Measurements from ENCODE around the gene DBX2.
"Not testable (repeated sequence)": the region's sequence is repeated elsewhere in the genome, so short reads cannot be mapped to it uniquely, and the experiment has no call there.

DBX2 gene
- 0 reads per million in 2 donors for total RNA-seq

DNA sequence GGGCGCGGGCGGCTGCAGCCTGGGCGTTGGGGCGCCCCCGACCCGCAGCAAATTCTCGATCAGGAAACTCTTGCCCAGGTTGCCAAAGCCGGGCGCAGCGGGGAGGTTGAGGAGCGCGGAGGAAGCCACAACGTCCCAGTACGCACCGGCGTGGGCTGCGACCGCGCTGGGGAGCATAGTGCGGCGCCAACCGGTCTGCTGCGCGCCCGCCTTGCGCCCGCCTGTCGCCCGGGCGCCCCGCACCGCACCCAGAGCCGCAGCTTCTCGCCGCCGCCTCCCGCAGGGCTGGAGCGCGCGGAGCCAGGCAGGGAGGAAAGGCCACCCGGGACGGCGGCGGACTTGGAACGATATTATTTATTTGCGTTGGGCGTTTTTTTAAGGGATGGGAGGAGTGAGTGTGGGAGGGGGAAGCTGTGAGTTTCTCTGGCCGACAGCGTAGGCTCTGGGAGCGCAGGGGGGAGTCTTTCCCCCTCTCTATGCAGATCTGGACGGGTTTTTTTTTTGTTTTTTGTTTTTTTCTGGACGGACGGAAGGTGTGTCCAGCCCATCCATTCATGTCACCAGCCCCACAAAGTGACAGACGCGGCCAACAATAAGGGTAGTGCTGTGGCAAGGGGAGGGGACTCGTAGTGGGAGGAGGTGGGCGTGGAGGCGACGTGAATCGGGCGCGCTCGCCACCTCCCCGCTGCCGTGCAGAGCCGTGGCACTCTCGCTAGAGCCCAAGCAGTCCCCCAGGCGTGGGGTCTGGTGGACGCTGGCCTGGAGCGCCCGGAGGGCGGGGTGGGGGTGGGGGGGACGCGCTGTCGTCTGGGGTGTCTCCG, at the start of gene DBX2:
DBX2 (minus strand) TSS at position 349 of the 821 bp plus-strand sequence; CDS start at position 177, 172 bp downstream.
- peak in 1 of 5 experiments; percentile 27 for DNase-seq

DNA sequence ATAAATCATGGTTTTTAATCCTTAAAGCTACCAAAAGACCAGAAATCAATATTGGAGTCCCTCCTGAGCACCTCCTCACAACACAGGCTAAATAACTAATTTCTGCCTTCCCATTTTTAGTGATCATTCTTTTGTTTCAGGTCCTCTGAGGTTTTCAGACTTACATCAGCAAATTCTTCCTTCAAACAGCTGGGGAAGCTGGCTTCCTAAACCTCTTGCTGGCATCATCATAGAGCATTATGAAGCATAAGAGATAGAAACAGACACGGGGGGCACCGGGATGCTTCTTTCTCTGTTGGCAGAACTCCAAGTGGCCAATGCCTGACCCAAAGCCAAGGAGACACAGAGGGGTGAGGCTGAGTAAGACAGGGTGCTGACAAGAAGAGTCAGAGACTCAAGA, 47.9 kb upstream of the DBX2 start:
- DNase-seq = no peak

DNA sequence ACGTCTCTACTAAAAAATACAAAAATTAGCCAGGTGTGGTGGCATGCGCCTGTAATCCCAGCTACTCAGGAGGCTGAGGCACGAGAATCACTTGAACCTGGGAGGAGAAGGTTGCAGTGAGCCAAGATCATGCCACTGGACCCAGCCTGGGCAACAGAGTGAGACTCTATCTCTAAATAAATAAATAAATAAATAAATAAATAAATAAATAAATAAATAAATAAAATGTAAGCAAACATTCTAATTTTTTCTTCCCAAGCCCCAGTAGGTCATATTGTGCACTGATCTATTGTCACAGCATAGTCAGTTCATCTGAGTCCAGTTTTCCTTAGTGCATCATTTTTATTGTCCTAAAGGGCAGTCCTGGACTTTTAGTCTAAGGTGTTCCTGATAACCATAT, 44.5 kb upstream of the DBX2 start:
- not testable (repeated sequence) for DNase-seq

DNA sequence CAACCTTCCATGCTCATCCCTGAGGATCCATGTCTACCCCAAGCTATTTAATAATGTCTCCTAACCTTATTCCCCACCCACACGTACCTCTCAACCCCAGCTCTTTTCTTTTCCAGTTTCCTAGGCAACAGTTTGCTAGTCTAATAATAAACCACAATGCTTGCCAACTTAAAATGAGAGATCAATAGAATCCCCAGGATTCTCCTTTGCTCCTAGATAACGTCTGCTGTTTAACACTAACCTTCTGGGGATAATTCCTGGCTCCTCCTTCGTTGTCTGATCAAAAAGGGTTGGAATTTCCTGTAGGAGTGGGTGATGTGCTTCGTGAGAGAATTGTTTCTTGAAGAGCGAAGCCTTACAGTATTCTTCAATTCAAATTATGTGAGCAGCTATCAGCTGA, 42.2 kb upstream of the DBX2 start:
- no peak for DNase-seq

DNA sequence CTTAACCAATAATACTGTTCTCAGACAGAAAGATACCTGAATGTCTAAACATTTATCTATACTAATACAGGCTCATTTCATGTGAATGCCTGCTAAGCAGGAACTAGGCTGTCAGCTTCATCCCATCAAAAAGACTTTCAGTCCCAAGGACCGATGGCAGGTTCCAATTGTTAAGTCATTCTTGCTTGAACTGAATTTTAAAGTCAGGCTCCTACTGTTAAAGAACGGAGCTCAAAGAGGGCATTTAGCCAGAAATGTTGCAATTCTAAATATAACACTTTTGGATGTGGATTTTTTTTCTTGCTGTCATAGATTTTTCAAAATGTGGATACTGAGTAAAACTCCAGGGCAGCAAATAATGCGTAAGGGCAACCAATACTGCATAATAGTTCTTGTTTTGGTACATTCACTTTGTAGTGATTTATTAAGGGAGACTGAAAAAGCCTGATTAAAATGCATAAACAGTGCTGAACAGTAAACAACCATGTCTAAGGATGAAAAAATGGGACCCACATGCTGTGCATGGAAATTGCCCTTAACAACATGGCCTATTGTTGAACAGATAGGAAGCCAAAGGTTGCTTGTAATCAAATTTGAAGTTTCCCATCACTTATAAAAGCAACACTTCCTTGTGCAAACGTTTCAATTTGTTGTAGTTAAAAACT, 38.6 kb upstream of the DBX2 start:
- no peak for DNase-seq

DNA sequence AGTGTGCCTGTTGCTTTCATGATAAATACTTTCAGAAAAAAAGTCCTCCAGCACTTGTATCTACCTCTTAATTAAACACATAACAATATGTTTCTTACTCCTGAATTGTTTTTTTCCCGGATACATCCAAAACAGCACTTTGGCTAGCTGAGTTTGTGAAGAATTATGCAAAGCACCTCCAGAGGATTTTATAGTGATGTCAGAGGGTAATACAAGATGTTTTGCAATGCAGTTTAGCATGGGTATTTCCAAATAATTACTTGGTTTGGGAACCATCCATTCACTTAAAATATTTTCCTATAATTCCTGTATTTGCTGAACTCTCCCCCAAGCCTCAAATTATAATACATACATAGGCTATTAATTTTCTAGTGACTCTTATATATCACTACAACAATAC, 37.7 kb upstream of the DBX2 start:
- DNase-seq = no peak

DNA sequence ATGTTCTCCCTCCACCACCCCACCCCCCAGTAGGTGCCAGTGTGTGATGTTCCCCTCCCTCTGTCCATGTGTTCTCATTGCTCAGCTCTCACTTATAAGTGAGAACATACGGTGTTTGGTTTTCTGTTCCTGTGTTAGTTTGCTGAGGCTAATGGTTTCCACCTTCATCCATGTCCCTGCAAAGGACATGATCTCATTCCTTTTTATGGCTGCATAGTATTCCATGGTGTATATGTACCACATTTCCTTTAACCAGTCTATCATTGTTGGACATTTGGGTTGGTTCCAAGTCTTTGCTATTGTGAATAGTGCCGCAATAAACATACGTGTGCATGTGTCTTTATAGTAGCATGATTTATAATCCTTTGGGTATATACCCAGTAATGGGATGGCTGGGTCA, 33.3 kb upstream of the DBX2 start:
- not testable (repeated sequence) for DNase-seq

DNA sequence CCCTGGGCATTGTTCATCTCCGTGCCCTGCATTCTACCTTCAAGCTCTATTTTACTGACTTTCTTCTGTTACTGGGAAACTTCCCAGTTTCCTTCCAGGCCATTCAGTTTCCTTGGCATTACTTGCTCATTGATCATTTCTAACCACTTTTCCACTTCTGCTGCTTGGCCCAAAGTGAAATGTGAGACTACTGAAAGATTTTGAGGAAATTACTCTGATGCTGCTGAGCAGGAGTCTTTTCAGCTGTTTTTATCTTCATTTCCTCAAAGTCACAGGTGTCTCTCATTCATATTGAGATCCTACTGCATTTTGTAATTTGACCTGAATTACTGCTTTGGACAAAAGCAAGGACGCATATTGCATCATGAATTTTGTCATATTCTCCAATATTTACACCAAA, 26.4 kb upstream of the DBX2 start:
- no peak for DNase-seq

DNA sequence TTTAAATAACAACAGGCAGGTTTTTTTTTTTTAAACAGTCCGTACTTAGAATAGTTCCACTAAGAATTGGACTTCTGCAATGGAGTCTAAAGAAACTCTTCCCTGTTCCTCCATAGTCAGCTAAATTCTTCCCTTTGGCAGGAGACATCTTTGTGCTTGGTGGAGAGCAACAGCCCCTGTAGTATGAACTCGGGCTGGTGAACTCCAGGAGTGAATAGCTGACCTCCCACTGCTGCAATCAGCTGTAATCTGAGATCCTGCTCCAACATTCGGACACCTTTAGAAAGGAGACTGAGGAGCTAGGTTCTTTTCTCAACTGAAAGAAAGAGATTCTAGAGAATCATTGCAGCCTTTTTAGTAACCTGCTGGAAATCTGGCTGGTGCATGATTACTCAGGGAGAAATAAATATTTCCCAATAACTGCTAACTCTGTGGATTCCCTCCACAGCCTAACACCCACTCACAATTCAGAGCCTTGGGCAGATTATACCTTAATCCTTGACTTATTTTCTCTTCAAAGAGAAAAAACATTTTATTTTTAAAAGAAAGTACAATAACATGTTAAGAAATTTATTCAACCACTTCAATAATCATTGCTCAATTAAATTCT, 25.6 kb upstream of the DBX2 start:
- no peak for DNase-seq

DNA sequence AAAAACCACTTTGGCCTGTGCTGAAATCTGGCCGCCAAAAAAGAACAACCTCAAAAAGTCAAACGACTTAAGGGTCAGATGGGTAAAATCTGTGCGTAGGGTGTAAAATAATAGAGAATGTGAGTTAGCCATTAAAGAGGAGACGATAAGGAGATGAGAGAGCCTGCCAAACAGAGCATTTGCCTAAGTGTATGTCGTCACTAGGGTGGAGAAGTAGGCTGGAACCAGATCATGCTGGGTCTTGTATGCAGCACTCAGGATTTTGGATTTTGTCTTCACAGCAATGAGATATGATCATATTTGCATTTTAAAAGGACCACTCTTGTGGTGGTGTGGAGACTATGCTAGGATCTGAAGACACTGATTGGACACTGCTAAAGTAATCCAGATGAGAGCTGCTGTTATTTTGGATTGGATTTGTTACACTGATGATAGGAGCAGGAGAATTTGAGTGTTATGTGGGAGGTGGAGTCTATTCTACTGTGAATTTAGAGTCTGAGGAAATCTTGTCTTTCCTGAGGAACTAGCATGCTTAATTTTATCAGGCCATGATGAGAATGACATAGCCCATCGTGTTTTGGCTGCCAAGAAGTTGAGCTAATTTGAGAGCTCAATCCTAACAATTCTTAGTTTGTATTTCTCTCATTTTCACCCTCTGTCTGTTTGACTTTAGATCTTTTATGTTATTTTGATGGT, 24.8 kb upstream of the DBX2 start:
- no peak for DNase-seq

DNA sequence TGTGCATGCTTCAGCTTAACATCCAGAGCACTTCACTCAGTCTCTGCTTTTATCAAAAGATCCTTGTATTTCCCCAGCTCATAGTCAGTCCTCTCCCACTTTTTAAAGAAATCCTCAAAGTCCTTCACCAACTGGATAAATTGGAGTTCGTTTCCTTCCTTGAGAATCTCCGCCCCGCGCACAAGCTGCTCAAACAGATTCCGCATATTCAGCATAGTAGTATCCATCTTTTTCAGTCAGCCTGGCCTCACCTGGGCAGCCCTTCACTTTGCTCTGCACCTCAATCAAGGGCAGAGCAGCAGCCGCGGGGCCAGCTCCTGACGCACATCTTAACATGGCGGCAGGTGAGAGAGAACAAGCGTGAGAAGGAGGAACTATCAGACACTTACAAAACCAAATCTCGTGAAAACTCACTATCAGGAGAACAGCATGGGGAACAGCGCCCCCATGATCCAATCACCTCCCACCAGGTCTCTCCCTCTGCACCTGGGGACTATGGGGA, 14.3 kb upstream of the DBX2 start:
- DNase-seq = no peak

DNA sequence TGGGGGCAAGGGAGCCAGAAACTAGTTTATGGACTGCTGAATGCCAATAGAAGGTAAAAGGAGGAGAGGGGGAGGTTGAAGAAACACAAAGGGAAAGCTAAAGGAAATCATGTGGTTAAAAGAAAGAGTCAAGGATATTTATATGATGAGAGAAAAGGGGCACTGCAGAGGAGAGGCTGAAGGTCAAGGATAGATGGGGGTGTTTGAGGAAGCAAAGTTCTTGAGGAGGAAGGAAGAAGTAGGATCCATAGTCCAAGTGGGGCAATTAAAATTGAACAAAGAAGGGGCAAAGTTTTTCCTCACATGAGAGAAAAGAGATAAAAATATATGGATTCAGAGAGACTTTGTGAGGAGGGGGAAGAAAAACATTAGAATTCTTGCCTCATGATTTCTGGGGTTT, 10.1 kb upstream of the DBX2 start:
- DNase-seq = no peak

DNA sequence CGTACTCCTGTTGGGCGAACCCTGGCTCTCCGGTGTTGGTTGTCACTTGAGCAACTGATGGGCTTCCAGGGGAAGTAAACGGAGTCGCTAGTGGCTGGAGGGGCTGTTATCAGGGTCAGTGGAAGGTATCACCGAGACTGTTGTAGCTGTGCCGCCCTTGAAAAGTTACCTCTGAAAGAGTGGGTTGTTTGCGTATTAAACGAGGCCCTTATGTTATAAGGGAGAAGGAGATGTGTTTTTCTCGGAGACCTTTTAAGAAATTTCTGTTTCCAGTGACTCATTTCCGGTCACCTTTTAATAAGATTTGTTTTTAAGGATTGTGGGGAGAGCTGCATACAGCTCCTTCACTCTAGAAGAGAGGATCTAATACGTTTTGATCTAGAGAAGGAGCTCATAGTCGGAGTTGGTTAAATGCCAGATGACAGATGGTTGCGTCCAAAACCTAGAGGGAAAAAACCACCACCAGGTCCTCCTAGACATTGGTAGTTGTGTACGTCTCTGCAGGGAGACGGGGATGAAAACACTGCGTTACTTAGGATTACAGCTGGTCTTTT, 750 bp upstream of the DBX2 start:
- DNase-seq = no peak

DNA sequence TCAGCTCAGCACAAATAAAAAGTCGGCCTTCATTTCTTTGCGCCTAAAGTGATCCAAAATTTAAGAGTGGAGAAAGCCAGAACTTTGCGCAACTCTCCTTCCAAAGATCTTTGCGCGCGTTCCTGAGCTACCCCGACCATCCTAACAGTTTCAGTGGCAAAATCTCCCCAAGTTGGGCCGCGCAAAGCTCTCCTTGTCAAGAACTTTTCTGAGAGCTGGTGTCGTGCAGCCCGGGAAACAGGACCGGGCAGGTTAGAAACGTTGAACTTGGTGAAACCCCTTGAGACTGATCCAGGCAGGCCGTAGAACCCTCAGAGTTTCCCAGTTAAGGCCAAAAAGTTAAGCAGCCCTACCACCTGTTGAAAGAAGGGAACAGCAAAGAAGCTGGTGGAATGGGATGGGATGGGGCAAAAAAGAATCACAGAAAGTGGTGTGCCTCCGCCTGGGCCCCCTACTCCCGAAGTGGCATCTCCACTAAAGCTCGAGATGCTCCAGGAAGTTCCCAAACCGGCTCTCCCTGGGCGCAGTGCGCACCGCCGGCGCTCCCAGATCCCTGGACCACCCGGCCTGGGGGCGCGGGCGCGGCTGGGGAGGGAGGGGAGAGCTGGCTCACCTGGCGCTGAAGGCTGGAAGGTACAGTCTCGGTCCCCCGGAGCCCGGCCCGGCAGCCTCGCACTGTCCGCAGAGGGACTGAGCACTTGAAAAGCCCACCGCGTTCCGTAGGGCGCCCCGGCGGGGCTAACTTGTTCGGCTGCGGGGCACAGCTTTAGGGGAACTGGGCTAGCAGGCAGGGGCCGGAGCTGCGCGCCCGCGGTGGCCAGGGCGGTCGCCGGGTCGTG, 768 bp downstream of the DBX2 start:
- DNase-seq = peak in 1 of 5 experiments; percentile 2

DNA sequence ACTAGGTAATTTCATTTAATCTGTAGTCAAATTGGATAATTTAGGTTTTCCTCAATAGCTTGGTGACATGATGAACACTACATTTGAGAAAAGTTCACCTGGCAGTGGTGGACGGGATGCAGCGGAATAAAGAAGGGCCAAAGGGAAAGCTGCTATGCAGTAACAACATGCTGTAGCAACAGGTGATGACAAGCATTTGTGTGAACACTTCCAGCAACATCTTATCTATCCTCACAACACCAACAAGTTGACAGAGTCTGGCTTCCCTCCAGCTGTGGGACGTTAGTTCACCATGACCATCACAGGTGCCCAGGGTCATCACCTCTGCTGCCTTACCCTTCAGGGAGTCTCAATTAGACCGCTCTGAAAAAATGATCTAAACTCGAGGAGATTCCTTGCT, 8.3 kb downstream of the DBX2 start:
- no peak for DNase-seq

DNA sequence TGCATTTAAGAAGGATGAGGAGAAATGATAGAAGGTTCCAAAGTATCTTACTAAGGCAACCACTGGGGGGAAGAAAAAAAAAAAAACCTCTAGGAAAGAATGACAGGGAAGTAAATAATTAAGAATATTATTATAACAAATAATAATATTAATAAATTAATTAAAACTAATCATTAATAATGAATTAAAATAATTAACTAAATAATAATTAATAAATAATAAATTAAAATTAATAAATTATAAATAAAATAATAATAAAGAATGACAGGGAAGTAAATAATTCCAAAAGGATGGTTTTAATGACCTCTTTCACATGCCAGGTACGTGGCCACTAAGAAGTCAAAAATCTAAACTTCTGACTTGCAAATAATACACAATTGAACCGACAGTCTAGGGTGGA, 9.9 kb downstream of the DBX2 start:
- DNase-seq = no peak

DNA sequence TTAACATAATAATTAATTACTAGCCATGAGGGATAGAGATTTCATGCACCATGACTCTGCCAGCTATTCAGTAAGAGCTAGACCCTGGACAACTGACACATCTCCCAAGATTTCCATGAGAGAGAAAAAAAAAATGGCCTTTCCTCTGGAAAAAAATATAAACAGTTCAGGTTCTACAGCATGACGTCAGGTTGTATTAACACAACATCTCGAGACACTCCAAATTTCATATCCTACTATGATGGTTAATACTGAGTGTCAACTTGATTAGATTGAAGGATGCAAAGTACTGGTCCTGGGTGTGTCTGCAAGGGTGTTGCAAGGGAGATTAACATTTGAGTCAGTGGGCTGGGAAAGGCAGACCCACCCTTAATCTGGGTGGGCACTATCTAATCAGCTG, 11.1 kb downstream of the DBX2 start:
- no peak for DNase-seq

DNA sequence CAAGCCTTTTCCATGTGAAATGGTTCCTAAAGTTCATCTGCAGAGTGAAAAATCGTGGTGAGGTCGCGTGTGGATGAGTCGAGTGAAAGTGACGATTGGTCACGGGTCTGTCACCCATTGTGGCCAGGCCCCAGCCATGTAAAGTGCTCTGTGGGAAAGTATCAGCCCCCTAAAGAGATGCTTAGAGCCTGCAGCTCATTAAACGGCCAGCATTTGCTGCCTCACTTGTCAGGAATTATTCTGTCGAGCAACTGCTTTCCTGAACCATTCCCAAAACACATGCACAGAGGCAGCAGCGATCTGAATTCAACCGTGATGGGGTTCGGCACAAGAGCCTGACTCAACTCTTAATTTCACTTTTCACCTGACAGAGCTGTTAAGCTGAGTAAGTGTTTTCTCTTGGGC, 16.0 kb downstream of the DBX2 start:
- DNase-seq = no peak

DNA sequence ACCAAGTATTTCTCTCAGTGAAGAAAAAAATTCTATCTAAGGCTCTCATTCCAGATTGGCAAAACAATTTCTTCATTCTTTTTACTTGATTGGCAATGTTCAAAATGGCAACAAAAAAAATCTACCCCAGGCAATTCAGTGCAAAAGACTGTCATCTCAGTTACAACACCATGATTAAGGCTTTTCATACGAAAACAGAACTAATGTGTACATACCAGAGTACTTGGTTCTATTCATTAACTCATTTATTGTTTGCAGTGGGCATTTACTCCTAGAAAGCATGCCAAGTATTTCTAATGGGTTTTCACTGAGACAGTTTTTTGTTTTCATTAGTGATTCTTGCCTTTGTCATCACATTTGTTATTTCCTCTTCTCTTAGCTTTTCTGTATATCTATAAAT, 33.0 kb downstream of the DBX2 start:
- DNase-seq = no peak

DNA sequence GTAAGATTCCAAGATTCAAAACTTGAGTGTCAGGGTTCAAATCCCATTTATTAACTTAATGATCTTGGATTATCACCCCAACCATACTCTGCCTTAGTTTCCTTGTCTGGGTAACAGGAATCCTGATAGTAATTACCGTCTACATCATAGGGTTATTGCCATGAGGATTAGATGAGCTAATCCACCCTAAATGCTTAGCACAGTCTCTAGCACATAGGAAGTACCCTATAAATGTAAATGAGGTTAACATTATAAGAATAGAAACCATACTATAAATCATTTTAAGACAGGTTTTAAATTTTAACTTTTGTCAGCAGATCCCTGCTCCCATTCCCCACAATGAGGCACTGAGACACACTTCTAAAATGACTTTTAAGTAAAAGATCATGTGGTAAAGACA, 36.5 kb downstream of the DBX2 start:
- DNase-seq = no peak

DNA sequence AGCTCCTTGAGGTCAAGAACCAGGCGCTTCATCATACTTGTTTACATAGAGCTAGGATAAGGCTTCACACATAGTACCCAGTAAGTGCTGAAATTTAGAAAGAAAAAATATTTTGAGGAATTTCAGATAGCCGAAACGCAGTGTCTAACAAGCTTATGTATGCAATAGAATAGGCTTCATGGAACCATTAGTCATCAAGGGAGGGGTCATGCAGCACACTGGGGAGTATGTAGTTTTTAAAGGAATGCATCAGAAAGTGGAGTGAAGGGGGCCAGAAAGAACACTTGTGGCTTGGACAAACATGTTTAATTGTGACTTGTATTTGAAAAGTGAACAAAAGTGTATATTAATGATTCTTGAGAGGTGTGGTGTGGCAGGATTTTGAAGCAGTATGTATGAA, 38.1 kb downstream of the DBX2 start:
- DNase-seq = no peak

DNA sequence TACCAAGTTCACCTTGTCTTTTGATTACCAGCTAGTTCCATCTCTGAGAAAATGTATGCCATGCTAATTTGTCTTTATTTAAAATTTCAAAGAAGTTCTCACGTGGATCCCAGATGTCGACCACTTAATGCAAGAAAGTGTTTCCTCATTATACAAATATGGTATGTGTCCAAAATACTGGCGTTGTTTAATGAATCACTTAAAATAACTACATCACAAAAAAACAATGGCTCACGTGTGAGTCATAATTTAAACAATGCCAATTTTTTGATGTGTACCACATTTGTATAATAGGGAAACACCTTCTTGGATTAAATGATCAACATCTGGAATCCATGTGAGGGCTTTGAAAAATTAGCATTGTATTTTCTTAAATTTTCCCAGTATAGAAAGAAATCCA, 40.8 kb downstream of the DBX2 start:
- no peak for DNase-seq
